IMR-90 (cell line): ENCODE results near the gene HAVCR2. TPM values are rescaled to one million over a fixed set of nuclear protein-coding genes. Genes with fewer than 3 reads are reported as not detected.

Source experiments
- ATAC-seq: fragments of 200-7000 bp; cut with Tn5 transposase; 2 replicates; pipeline ENCODE4 v1.9.1; 2020; ENCODE audit warnings: low read depth, mild to moderate bottlenecking, moderate library complexity
- BruUV-seq: library from RNA; stranded (reverse); fragments of 400-500 nt; replicated peaks from 2 replicates; lab custom pipeline; 2021; lab: Mats Ljungman, UMichigan
- CTCF ChIA-PET: fragments of 300-600 bp; formaldehyde crosslinking; extraction: SDS; loops from one replicate; lab custom pipeline; 2021; ENCODE audit warnings: antibody characterized with exemption; lab: Yijun Ruan, JAX
- POLR2A ChIA-PET: fragments of 300-600 bp; sonication (Branson Sonifier 250); formaldehyde crosslinking; loops from one replicate; lab custom pipeline; 2022; ENCODE audit warnings: antibody characterized with exemption; ENCODE audit not compliant: unreplicated experiment; lab: Charles Lee
- DNase-seq: peaks from one replicate; pipeline ENCODE4 v3.0.0; 2013
- H2AFZ ChIP-seq: replicated peaks from 2 replicates; pipeline ENCODE3; 2013; ENCODE audit warnings: low read length, mild to moderate bottlenecking; ENCODE audit not compliant: poor library complexity
- H2AK5ac ChIP-seq: 2 replicates; pipeline ENCODE4 v1.6.1; 2013; ENCODE audit warnings: low read depth, low read length, inconsistent platforms
- H2AK9ac ChIP-seq: replicated peaks from 2 replicates; pipeline ENCODE3; 2013; ENCODE audit warnings: mild to moderate bottlenecking, low read depth, low read length, moderate library complexity; ENCODE audit not compliant: poor library complexity
- H2BK120ac ChIP-seq: 2 replicates; pipeline ENCODE4 v1.6.1; 2013; ENCODE audit warnings: low read depth, low read length, inconsistent platforms
- H2BK15ac ChIP-seq: 3 replicates; pipeline ENCODE4 v1.6.1; 2013; ENCODE audit warnings: low read depth, low read length, inconsistent platforms
- H2BK20ac ChIP-seq: 2 replicates; pipeline ENCODE4 v1.6.1; 2013; ENCODE audit warnings: low read depth, mild to moderate bottlenecking, inconsistent platforms, low read length, moderate library complexity
- H2BK5ac ChIP-seq: 2 replicates; pipeline ENCODE4 v1.6.1; 2013; ENCODE audit warnings: mild to moderate bottlenecking, low read depth, low read length, inconsistent platforms; ENCODE audit not compliant: poor library complexity, severe bottlenecking
- H3K14ac ChIP-seq: replicated peaks from 2 replicates; pipeline ENCODE4 v1.6.1; 2013; ENCODE audit warnings: low read depth, low read length, inconsistent platforms
- H3K18ac ChIP-seq: 2 replicates; pipeline ENCODE4 v1.6.1; 2013; ENCODE audit warnings: low read depth, low read length, control low read depth
- H3K23ac ChIP-seq: 2 replicates; pipeline ENCODE4 v1.6.1; 2013; ENCODE audit warnings: low read depth, low read length, inconsistent platforms
- H3K27ac ChIP-seq: 2 replicates; pipeline ENCODE4 v1.5.1; 2013; ENCODE audit warnings: mild to moderate bottlenecking, control low read depth, low read length; ENCODE audit not compliant: insufficient read depth
- H3K27me3 ChIP-seq: 2 replicates; pipeline ENCODE4 v1.6.1; 2013; ENCODE audit warnings: low read length; ENCODE audit not compliant: control insufficient read depth, insufficient read depth
- H3K36me3 ChIP-seq: 2 replicates; pipeline ENCODE4 v1.6.1; 2013; ENCODE audit warnings: low read length, mixed read lengths; ENCODE audit not compliant: control insufficient read depth, insufficient read depth
- H3K4ac ChIP-seq: 2 replicates; pipeline ENCODE4 v1.6.1; 2013; ENCODE audit warnings: low read depth, low read length, inconsistent platforms
- H3K4me1 ChIP-seq: 2 replicates; pipeline ENCODE4 v1.6.1; 2013; ENCODE audit warnings: low read length, mixed read lengths; ENCODE audit not compliant: control insufficient read depth, insufficient read depth
- H3K4me2 ChIP-seq: 2 replicates; pipeline ENCODE4 v1.6.1; 2013; ENCODE audit warnings: low read depth, mild to moderate bottlenecking, control low read depth, low read length, moderate library complexity
- H3K4me3 ChIP-seq: 2 replicates; pipeline ENCODE4 v1.5.1; 2013; ENCODE audit warnings: low read depth, mild to moderate bottlenecking, control low read depth, low read length, moderate library complexity; ENCODE audit not compliant: insufficient read depth
- H3K56ac ChIP-seq: 2 replicates; pipeline ENCODE4 v1.6.1; 2013; ENCODE audit warnings: low read length, inconsistent platforms; ENCODE audit not compliant: insufficient read depth; ENCODE audit errors: extremely low read depth
- H3K79me1 ChIP-seq, 2 experiments: 2 replicates each; pipeline ENCODE4 v1.6.1; 2013; ENCODE audit warnings: low read length in 2 of 2, inconsistent platforms in 1 of 2, low read depth in 1 of 2
- H3K9ac ChIP-seq: 2 replicates; pipeline ENCODE4 v1.6.1; 2013; ENCODE audit warnings: low read depth, low read length, control low read depth
- H3K9me1 ChIP-seq: 2 replicates; pipeline ENCODE4 v1.6.1; 2013; ENCODE audit warnings: low read length, inconsistent platforms; ENCODE audit not compliant: insufficient read depth
- H3K9me3 ChIP-seq: 2 replicates; pipeline ENCODE4 v1.6.1; 2013; ENCODE audit warnings: low read length; ENCODE audit not compliant: control insufficient read depth, insufficient read depth
- H4K20me1 ChIP-seq: 2 replicates; pipeline ENCODE4 v1.6.1; 2013; ENCODE audit warnings: low read length, inconsistent platforms; ENCODE audit not compliant: insufficient read depth
- H4K5ac ChIP-seq: 2 replicates; pipeline ENCODE4 v1.6.1; 2013; ENCODE audit warnings: mild to moderate bottlenecking, low read depth, low read length, control low read depth
- H4K8ac ChIP-seq, 2 experiments: 2 replicates each; pipeline ENCODE4 v1.6.1; 2013; ENCODE audit warnings: low read depth in 2 of 2, low read length in 2 of 2, control low read depth in 1 of 2, inconsistent platforms in 1 of 2
- H4K91ac ChIP-seq: 2 replicates; pipeline ENCODE4 v1.6.1; 2013; ENCODE audit warnings: low read depth, low read length, inconsistent platforms; ENCODE audit not compliant: insufficient read depth
- BHLHE40 ChIP-seq: fragments of 150-350 bp; IDR thresholded peaks from 2 replicates; pipeline ENCODE4 v1.6.1; 2016; ENCODE audit warnings: mild to moderate bottlenecking, low read depth, low read length
- CEBPB ChIP-seq: IDR thresholded peaks from 2 replicates; pipeline ENCODE4 v1.6.1; 2012; ENCODE audit warnings: low read depth, low read length, improper control_type of control experiment
- CHD1 ChIP-seq: IDR thresholded peaks from 2 replicates; pipeline ENCODE4 v1.6.1; 2012; ENCODE audit warnings: low read depth, low read length, improper control_type of control experiment
- FOS ChIP-seq: fragments of 150-350 bp; IDR thresholded peaks from 2 replicates; pipeline ENCODE4 v1.6.1; 2016; ENCODE audit warnings: low read depth, low read length
- MAFK ChIP-seq: IDR thresholded peaks from 2 replicates; pipeline ENCODE4 v1.6.1; 2012; ENCODE audit warnings: low read depth, low read length, improper control_type of control experiment
- MAZ ChIP-seq: IDR thresholded peaks from 2 replicates; pipeline ENCODE4 v1.6.1; 2012; ENCODE audit warnings: low read depth, mild to moderate bottlenecking, low read length, improper control_type of control experiment, moderate library complexity, borderline replicate concordance
- MXI1 ChIP-seq: IDR thresholded peaks from 2 replicates; pipeline ENCODE4 v1.6.1; 2012; ENCODE audit warnings: low read depth, mild to moderate bottlenecking, low read length, moderate library complexity, borderline replicate concordance
- NFE2L2 ChIP-seq: fragments of 150-350 bp; IDR thresholded peaks from 2 replicates; pipeline ENCODE4 v1.6.1; 2016; ENCODE audit warnings: low read depth, mild to moderate bottlenecking, low read length
- POLR2A ChIP-seq: IDR thresholded peaks from 2 replicates; pipeline ENCODE4 v1.6.1; 2012; ENCODE audit warnings: mild to moderate bottlenecking, low read depth, low read length
- RAD21 ChIP-seq: IDR thresholded peaks from 2 replicates; pipeline ENCODE4 v1.6.1; 2012; ENCODE audit warnings: low read length, improper control_type of control experiment
- RCOR1 ChIP-seq: IDR thresholded peaks from 2 replicates; pipeline ENCODE4 v1.6.1; 2012; ENCODE audit warnings: mild to moderate bottlenecking, low read length, improper control_type of control experiment; ENCODE audit not compliant: insufficient replicate concordance
- RFX5 ChIP-seq: IDR thresholded peaks from 2 replicates; pipeline ENCODE4 v1.8.0; 2012; ENCODE audit warnings: low read depth, mild to moderate bottlenecking, low read length, moderate library complexity
- SMC3 ChIP-seq: fragments of 150-350 bp; IDR thresholded peaks from 2 replicates; pipeline ENCODE4 v1.6.1; 2016; ENCODE audit warnings: low read depth, mild to moderate bottlenecking, antibody characterized with exemption, low read length, moderate library complexity
- USF2 ChIP-seq: fragments of 150-350 bp; IDR thresholded peaks from 2 replicates; pipeline ENCODE4 v1.6.1; 2017; ENCODE audit warnings: mild to moderate bottlenecking, antibody characterized with exemption, low read length, low read depth
- WGBS, 2 experiments: methylation state at CpG; one replicate each; pipeline versions ENCODE4 v1.1.5 to v1.1.7; 2013; ENCODE audit warnings: missing lambda C conversion rate in 2 of 2; ENCODE audit not compliant: insufficient read length in 1 of 2; ENCODE audit errors: extremely low coverage in 2 of 2; 5-methylcytosine and 5-hydroxymethylcytosine counted together
- dilution Hi-C: fragments of 300-500 bp; cut with HindIII; formaldehyde crosslinking; loops from one replicate; pipeline ENCODE4 v1.14.3; 2018; ENCODE audit warnings: low sequenced_read_pairs; ENCODE audit not compliant: unreplicated experiment
- in situ Hi-C: fragments of 300-500 bp; cut with MboI; formaldehyde crosslinking; loops from 3 replicates; pipeline ENCODE4 v1.14.3; 2019; ENCODE audit warnings: low sequenced_read_pairs, inconsistent platforms, mixed read lengths
- intact Hi-C: fragments of 100-400 bp; cut with micrococcal nuclease; formaldehyde crosslinking; loops from 2 replicates; pipeline ENCODE4 v1.10.0; 2022
- polyA plus RNA-seq, 3 experiments: library from polyadenylated mRNA; depleted of rRNA; stranded (reverse); fragments of >200 nt; gene quantifications; 2 replicates each; pipeline ENCODE4 v1.2.3, GENCODE V29; 2012; ENCODE audit warnings: low replicate concordance in 1 of 3
- total RNA-seq: library from RNA; depleted of rRNA; stranded (reverse); fragments of >200 nt; gene quantifications from 2 replicates; pipeline ENCODE4 v1.2.3, GENCODE V29; 2012
- TF ChIP-seq, protein P1 (sequence below): fragments of 150-350 bp; IDR thresholded peaks from 2 replicates; pipeline ENCODE4 v1.6.1; 2016; ENCODE audit warnings: low read depth, mild to moderate bottlenecking, low read length, moderate library complexity, borderline replicate concordance
- TF ChIP-seq, protein P2 (sequence below): conservative IDR thresholded peaks from 2 replicates; pipeline ENCODE4 v1.5.1; 2012; ENCODE audit warnings: mild to moderate bottlenecking, low read depth, low read length, improper control_type of control experiment

The HAVCR2 gene
- total and polyA plus RNA-seq, 2 of the 4 experiments (the other 2 are of a cell fraction), result under 0.01 to 0.07 TPM

- Histone ChIP-seq H3K23ac (no peak overlapping the region), H4K20me1 (no peaks in the 10 kb centered on the region), H2AFZ (no peak overlapping the region), H3K27ac (no peak overlapping the region), H4K91ac (no peak overlapping the region), H3K4me3 (no peak overlapping the region), H2BK15ac (no peak overlapping the region), H3K36me3 (no peaks in the 10 kb centered on the region), H3K27me3 (no peaks in the 10 kb centered on the region), H2AK9ac (no peak overlapping the region), H3K4me2 (no peak overlapping the region), H4K8ac (no peak overlapping the region), H2AK5ac (no peak overlapping the region), H3K9me1 (no peaks in the 10 kb centered on the region), H3K9ac (no peak overlapping the region), H2BK20ac (no peak overlapping the region), H3K79me1 (no peaks in the 10 kb centered on the region), H3K14ac (no peak overlapping the region), H3K56ac (no peak overlapping the region), H2BK5ac (no peak overlapping the region), H2BK120ac (no peak overlapping the region), H3K4ac (no peak overlapping the region), H3K4me1 (no peaks in the 10 kb centered on the region), H4K5ac (no peak overlapping the region), H3K9me3 (peaks cover 2% of the 10 kb centered on the region; the same call in 1 of the 2 replicates), H3K18ac (no peak overlapping the region)
- TF ChIP-seq, protein P1, sequence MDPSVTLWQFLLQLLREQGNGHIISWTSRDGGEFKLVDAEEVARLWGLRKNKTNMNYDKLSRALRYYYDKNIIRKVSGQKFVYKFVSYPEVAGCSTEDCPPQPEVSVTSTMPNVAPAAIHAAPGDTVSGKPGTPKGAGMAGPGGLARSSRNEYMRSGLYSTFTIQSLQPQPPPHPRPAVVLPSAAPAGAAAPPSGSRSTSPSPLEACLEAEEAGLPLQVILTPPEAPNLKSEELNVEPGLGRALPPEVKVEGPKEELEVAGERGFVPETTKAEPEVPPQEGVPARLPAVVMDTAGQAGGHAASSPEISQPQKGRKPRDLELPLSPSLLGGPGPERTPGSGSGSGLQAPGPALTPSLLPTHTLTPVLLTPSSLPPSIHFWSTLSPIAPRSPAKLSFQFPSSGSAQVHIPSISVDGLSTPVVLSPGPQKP, result no peak
- TF ChIP-seq MXI1 (no peak), RCOR1 (no peak), CHD1 (no peak), BHLHE40 (no peak), MAZ (no peak), USF2 (no peak), RAD21 (no peak), SMC3 (no peak), MAFK (no peak), POLR2A (no peak), FOS (no peak), RFX5 (no peak), NFE2L2 (no peak), CEBPB (no peak)
- TF ChIP-seq, protein P2, sequence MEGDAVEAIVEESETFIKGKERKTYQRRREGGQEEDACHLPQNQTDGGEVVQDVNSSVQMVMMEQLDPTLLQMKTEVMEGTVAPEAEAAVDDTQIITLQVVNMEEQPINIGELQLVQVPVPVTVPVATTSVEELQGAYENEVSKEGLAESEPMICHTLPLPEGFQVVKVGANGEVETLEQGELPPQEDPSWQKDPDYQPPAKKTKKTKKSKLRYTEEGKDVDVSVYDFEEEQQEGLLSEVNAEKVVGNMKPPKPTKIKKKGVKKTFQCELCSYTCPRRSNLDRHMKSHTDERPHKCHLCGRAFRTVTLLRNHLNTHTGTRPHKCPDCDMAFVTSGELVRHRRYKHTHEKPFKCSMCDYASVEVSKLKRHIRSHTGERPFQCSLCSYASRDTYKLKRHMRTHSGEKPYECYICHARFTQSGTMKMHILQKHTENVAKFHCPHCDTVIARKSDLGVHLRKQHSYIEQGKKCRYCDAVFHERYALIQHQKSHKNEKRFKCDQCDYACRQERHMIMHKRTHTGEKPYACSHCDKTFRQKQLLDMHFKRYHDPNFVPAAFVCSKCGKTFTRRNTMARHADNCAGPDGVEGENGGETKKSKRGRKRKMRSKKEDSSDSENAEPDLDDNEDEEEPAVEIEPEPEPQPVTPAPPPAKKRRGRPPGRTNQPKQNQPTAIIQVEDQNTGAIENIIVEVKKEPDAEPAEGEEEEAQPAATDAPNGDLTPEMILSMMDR, result no peak
- POLR2A ChIA-PET, result no interaction called here
- dilution Hi-C loops (no loop called here), in situ Hi-C loops (no loop called here), intact Hi-C loops (no loop called here)
- DNase-seq (no peak), ATAC-seq (no peak)
- BruUV-seq, result no TSS peak
- CTCF ChIA-PET, result no interaction called here
- WGBS, 2 experiments, result 14% methylated on average over 1 of the region's 1 CpG; no CpG with 5 or more reads in 1 of the 2 experiments
These were observed 59.2 kb downstream of the HAVCR2 start for GRCh38 chr5:157049605-157050004.
